Suprapubic skin (tissue), 4 donors: ENCODE results near the gene MED13L. TPM values are rescaled to one million over a fixed set of nuclear protein-coding genes. Genes with fewer than 3 reads are reported as not detected.

Source experiments
- DNase-seq, 2 donors: peaks; one replicate each; pipeline ENCODE4 v3.0.0-alpha.2; 2019; ENCODE audit warnings: low spot score in 2 of 2
- H3K27ac ChIP-seq: fragments of 200-600 bp; sonication (generic); one replicate; pipeline ENCODE4 v1.5.1; 2019
- H3K27me3 ChIP-seq: fragments of 200-600 bp; sonication (generic); one replicate; pipeline ENCODE4 v1.5.1; 2019
- H3K36me3 ChIP-seq: fragments of 200-600 bp; sonication (generic); one replicate; pipeline ENCODE4 v1.5.1; 2019
- H3K4me1 ChIP-seq: fragments of 200-600 bp; sonication (generic); one replicate; pipeline ENCODE4 v1.5.1; 2019
- H3K4me3 ChIP-seq: fragments of 200-600 bp; sonication (generic); one replicate; pipeline ENCODE4 v1.5.1; 2019; ENCODE audit warnings: mild to moderate bottlenecking
- H3K9me3 ChIP-seq: fragments of 200-600 bp; sonication (generic); one replicate; pipeline ENCODE4 v1.5.1; 2019
- EP300 ChIP-seq: sonication (generic); formaldehyde crosslinking; IDR thresholded peaks from one replicate; pipeline ENCODE4 v1.6.1; 2017; ENCODE audit warnings: antibody characterized with exemption
- POLR2A ChIP-seq, 2 donors: fragments of 450-650 bp; IDR thresholded peaks; one replicate each; pipeline ENCODE4 v1.6.1; 2017; ENCODE audit warnings: antibody characterized with exemption in 2 of 2, mild to moderate bottlenecking in 2 of 2, moderate library complexity in 2 of 2
- POLR2AphosphoS5 ChIP-seq, 3 donors: sonication (generic); formaldehyde crosslinking; IDR thresholded peaks; one replicate each; pipeline ENCODE4 v1.6.1; 2017; ENCODE audit warnings: antibody characterized with exemption in 3 of 3
- WGBS: methylation state at CpG from one replicate; pipeline ENCODE4 v1.1.5; 2018; 5-methylcytosine and 5-hydroxymethylcytosine counted together
- total RNA-seq, 4 donors: library from RNA; depleted of rRNA; stranded (reverse); fragments of >200 nt; gene quantifications; one replicate each; pipeline ENCODE4 v1.1.0, GENCODE V29; 2016
- TF ChIP-seq, protein P1 (sequence below), 2 donors: fragments of 200-600 bp in 1 of 2; fragments of 450-650 bp in 1 of 2; sonication (generic) in 1 of 2; IDR thresholded peaks; one replicate each; pipeline ENCODE4 v1.5.1; 2016 to 2019; ENCODE audit warnings: antibody characterized with exemption in 2 of 2, mild to moderate bottlenecking in 1 of 2, moderate library complexity in 1 of 2

The MED13L gene
- total RNA-seq, 4 donors from 2014 or later = 173 to 418 (median 228) TPM

GRCh38 chr12:116138781-116139180, 138.7 kb downstream of the MED13L start:
- no peak for TF ChIP-seq EP300
- TF ChIP-seq POLR2A (IDR thresholded peaks at IDR 0.05) = no peak
- TF ChIP-seq POLR2AphosphoS5 (IDR thresholded peaks at IDR 0.05) = no peak
- TF ChIP-seq, protein P1, sequence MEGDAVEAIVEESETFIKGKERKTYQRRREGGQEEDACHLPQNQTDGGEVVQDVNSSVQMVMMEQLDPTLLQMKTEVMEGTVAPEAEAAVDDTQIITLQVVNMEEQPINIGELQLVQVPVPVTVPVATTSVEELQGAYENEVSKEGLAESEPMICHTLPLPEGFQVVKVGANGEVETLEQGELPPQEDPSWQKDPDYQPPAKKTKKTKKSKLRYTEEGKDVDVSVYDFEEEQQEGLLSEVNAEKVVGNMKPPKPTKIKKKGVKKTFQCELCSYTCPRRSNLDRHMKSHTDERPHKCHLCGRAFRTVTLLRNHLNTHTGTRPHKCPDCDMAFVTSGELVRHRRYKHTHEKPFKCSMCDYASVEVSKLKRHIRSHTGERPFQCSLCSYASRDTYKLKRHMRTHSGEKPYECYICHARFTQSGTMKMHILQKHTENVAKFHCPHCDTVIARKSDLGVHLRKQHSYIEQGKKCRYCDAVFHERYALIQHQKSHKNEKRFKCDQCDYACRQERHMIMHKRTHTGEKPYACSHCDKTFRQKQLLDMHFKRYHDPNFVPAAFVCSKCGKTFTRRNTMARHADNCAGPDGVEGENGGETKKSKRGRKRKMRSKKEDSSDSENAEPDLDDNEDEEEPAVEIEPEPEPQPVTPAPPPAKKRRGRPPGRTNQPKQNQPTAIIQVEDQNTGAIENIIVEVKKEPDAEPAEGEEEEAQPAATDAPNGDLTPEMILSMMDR (IDR thresholded peaks at IDR 0.05) = no peak
- no peak overlapping the region for H3K4me3 ChIP-seq
- no peaks in the 10 kb centered on the region for H3K9me3 ChIP-seq
- H3K27ac ChIP-seq = no peak overlapping the region
- DNase-seq = no peak
- H3K27me3 ChIP-seq = no peaks in the 10 kb centered on the region
- H3K36me3 ChIP-seq = no peaks in the 10 kb centered on the region
- peaks cover 69% of the 10 kb centered on the region for H3K4me1 ChIP-seq

DNA sequence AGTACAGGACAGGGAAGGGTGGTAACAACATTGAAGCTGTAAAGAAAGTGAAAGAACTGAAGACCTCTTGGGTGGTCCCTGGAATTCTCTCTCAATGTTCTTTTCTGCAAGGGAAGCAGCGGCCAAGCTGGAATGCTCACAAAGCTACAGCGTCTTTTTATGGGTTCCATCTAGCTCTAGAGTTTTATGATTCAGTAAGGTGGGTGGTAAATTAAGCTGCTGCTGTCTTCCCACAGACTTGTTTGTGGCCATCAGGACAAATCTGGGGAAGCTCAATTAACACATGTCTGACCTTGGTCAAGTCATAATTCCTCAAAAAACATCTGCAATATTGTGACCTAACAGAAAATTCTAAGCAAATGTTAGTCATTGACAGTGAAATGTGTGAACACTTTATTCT, 139.1 kb downstream of the MED13L start:
- Histone ChIP-seq H3K9me3 (no peaks in the 10 kb centered on the region), H3K27me3 (no peaks in the 10 kb centered on the region), H3K4me3 (no peak overlapping the region), H3K4me1 (peaks cover 69% of the 10 kb centered on the region), H3K27ac (no peak overlapping the region), H3K36me3 (no peaks in the 10 kb centered on the region)
- no peak for DNase-seq
- TF ChIP-seq POLR2A (IDR thresholded peaks at IDR 0.05) (no peak), POLR2AphosphoS5 (IDR thresholded peaks at IDR 0.05) (no peak), EP300 (no peak)
- TF ChIP-seq, protein P1 (IDR thresholded peaks at IDR 0.05) = no peak
- 70% methylated on average over 2 of the region's 2 CpGs for WGBS

GRCh38 chr12:116137318-116137717, 140.2 kb downstream of the MED13L start:
- no peaks in the 10 kb centered on the region for H3K36me3 ChIP-seq
- no peaks in the 10 kb centered on the region for H3K9me3 ChIP-seq
- no peak overlapping the region for H3K27ac ChIP-seq
- no peak for TF ChIP-seq POLR2AphosphoS5 (IDR thresholded peaks at IDR 0.05)
- no peak for TF ChIP-seq EP300
- TF ChIP-seq, protein P1 (IDR thresholded peaks at IDR 0.05) = no peak
- TF ChIP-seq POLR2A (IDR thresholded peaks at IDR 0.05) = no peak
- H3K4me1 ChIP-seq = peaks cover 69% of the 10 kb centered on the region
- no peak for DNase-seq
- no peaks in the 10 kb centered on the region for H3K27me3 ChIP-seq
- H3K4me3 ChIP-seq = no peak overlapping the region
- 34% methylated on average over 2 of the region's 2 CpGs for WGBS

DNA sequence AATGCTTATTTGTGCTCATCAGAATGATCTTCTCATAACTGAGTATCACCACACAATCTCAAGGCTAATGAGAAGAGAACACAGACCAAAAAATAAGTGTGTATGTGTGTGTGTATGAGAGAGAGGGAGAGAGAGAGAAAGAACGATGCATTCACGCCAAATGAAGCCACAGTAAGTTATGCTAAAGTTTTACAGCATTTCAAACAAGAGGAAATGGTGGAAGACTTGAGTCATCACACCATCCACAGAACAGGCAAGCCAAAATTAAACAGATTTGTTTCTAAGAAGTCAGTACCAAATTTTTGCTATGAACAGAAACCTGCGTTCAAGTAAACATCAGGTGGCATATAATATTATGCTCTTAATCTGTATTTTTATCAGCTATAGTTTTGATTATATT, 141.2 kb downstream of the MED13L start:
- no peak for DNase-seq
- H3K27me3 ChIP-seq = no peaks in the 10 kb centered on the region
- no peaks in the 10 kb centered on the region for H3K9me3 ChIP-seq
- WGBS = 68% methylated on average over 3 of the region's 3 CpGs
- peaks cover 70% of the 10 kb centered on the region for H3K4me1 ChIP-seq
- TF ChIP-seq, protein P1 (IDR thresholded peaks at IDR 0.05) = no peak
- TF ChIP-seq EP300 (no peak), POLR2AphosphoS5 (IDR thresholded peaks at IDR 0.05) (no peak), POLR2A (IDR thresholded peaks at IDR 0.05) (no peak)
- no peak overlapping the region for H3K27ac ChIP-seq
- H3K36me3 ChIP-seq = no peaks in the 10 kb centered on the region
- H3K4me3 ChIP-seq = no peak overlapping the region

DNA sequence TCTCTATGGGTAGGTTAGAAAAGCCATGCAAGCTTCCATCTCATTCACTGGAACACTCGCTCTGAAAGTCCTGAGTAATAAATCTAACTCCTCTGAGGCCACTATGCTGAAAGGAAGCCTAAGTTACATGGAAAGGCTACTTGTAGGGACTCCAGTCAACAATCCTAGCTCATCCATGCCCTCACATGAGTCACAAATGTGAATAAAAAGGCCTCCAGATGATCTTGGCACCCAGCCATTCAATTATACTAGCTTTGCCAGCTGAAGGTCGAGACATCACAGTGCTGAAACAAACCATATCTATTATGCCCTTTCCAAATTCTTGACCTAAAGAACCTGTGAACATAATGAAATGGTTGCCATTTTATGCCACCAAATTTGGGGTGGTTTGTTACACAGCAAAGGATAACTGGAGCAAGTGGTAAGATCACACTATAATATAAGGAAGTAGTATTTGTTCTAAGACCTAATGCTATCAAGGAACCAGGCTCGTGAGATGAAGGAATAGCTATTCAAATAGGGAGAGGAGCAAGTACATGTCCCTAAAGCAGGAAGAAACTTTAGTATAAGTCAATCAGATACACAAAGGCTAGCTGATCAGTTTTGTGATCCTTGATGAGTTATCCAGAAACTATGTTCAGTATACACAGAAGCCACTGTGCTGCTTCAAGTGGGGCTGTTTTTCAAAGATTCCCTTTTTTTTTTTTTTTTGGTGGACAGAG, 142.1 kb downstream of the MED13L start:
- Histone ChIP-seq H3K9me3 (no peaks in the 10 kb centered on the region), H3K27me3 (no peaks in the 10 kb centered on the region), H3K36me3 (no peaks in the 10 kb centered on the region), H3K4me1 (peaks cover 71% of the 10 kb centered on the region), H3K27ac (no peak overlapping the region), H3K4me3 (no peak overlapping the region)
- 52% methylated on average over 3 of the region's 3 CpGs for WGBS
- no peak for DNase-seq
- TF ChIP-seq EP300 = no peak
- TF ChIP-seq, protein P1 (IDR thresholded peaks at IDR 0.05) = no peak
- TF ChIP-seq POLR2A (IDR thresholded peaks at IDR 0.05) = no peak
